ENCODE measurements around the gene WBP1L. TPM values are rescaled to one million over a fixed set of nuclear protein-coding genes. Genes with fewer than 3 reads are reported as not detected.

Gene WBP1L
- total and polyA plus RNA-seq, 2 of the 13 experiments (the other 11 are each of a cell fraction or from before 2014, with no cell fraction given), result 8.3 to 12.3 TPM

GRCh38 chr10:102714621-102715455 is 28.9 kb upstream of the WBP1L start, which contains the start of gene SFXN2 (continued):
- TF ChIP-seq ATF2 (CRISPR knock-in tag; IDR thresholded peaks at IDR 0.05) (0 out of 2 replicates have a peak, but pooled peaks have one; percentile 5), GATA4 (IDR thresholded peaks at IDR 0.05; ENCODE audit: borderline replicate concordance, low read depth) (no peak), ZNF720 (CRISPR knock-in tag; IDR thresholded peaks at IDR 0.05) (no peak), ZFP91 (CRISPR knock-in tag; IDR thresholded peaks at IDR 0.05; ENCODE audit: borderline replicate concordance) (peak; percentile 39; the same call in 1 of the 2 replicates), KDM3A (CRISPR knock-in tag; IDR thresholded peaks at IDR 0.05; ENCODE audit: low read depth) (0 out of 2 replicates have a peak, but pooled peaks have one; percentile 30), FIP1L1 (IDR thresholded peaks at IDR 0.05; ENCODE audit: borderline replicate concordance, insufficient read depth, low read depth, low read length) (no peak), ZNF674 (CRISPR knock-in tag; IDR thresholded peaks at IDR 0.05; ENCODE audit: low read depth) (no peak), ZNF83 (CRISPR knock-in tag; IDR thresholded peaks at IDR 0.05; ENCODE audit: borderline replicate concordance) (no peak), GABPB1 (CRISPR knock-in tag; IDR thresholded peaks at IDR 0.05) (peak; percentile 58; the same call in 1 of the 2 replicates), ATF7-NPFF (CRISPR knock-in tag; IDR thresholded peaks at IDR 0.05; ENCODE audit: low read depth) (0 out of 2 replicates have a peak, but pooled peaks have one; percentile 6), ZSCAN25 (CRISPR knock-in tag; IDR thresholded peaks at IDR 0.05) (no peak), ZNF513 (CRISPR knock-in tag; conservative IDR thresholded peaks at IDR 0.05) (no peak), ZFX (CRISPR knock-in tag; IDR thresholded peaks at IDR 0.05; ENCODE audit: low read depth) (peak; percentile 69), GLMP (CRISPR knock-in tag; IDR thresholded peaks at IDR 0.05; ENCODE audit: borderline replicate concordance) (no peak), RFX5 (IDR thresholded peaks at IDR 0.05; ENCODE audit: low read depth, low read length) (no peak), PHF8 (CRISPR knock-in tag; IDR thresholded peaks at IDR 0.05) (peak; percentile 75), ZNF143 (CRISPR knock-in tag; IDR thresholded peaks at IDR 0.05) (no peak; the same call in 1 of the 2 replicates), ZNF749 (CRISPR knock-in tag; IDR thresholded peaks at IDR 0.05; ENCODE audit: borderline replicate concordance) (no peak), HNF4A (CRISPR knock-in tag; IDR thresholded peaks at IDR 0.05) (no peak), ZNF460 (CRISPR knock-in tag; IDR thresholded peaks at IDR 0.05; ENCODE audit: borderline replicate concordance) (peak; percentile 18; the same call in 1 of the 2 replicates), ZC3H4 (CRISPR knock-in tag; IDR thresholded peaks at IDR 0.05; ENCODE audit: borderline replicate concordance) (no peak), CHCHD3 (CRISPR knock-in tag; IDR thresholded peaks at IDR 0.05) (no peak), CAMTA2 (CRISPR knock-in tag; IDR thresholded peaks at IDR 0.05; ENCODE audit: borderline replicate concordance) (no peak)
